Activated CD4-positive, alpha-beta T cell treated with anti-CD3 and anti-CD28 coated beads, Interleukin-2, amount 50 U/mL, for 4 hours (primary cell): ENCODE data around the gene PGLYRP2.
A peak's percentile ranks its signal among the peaks of the same experiment; 100 is the strongest.

Experiments used
- DNase-seq, 2 experiments: peaks; one replicate each; pipeline ENCODE4 v3.0.0-alpha.2; 2020

The PGLYRP2 gene

DNA sequence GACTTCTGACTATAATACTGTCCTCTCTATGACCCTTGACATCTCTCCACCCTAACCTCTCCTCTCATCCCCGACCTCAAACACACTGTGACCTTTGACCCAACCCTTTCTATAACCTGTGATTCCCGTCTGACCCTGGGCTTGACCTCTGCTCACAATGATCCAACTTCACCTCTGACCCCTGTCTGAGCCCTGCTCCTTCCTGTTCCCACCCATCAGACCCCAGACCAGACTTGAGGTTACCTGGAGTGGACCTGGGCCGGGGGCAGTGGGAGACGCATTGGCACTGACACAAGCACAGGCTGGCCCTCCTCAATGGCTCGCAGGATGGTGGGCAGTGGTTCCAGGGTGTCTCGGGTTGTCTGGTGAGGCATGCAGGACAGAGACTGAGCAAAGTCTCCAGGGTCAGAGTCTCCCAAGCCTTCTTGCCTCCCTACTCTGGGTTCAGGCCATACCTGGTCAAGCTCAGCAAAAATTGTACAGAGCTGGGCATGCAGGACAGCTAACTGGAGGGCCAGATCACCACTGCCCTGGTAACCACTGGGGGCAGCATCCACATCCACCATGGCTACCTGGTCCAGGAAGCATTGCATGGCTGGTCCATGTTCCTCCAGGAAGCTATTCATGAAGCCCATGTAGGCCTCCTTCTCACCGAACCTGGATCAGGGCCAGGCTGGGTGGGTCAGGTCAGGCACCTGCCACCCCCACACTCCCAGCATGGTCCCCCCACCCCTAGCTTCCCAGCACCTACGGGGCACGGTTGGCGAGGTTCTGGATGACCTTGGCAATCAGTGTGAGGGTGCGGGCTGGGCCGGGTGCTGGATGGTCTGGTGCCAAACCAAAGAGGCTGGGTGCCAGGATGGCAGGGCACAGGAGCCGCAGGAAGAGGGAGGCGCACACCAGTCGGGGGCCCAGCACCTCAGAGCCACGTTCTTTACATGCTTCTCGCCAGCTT lies 25.1 kb downstream of the PGLYRP2 start:
- no peak for DNase-seq

GRCh38 chr19:15453091-15453578 lies 26.2 kb downstream of the PGLYRP2 start:
- DNase-seq = no peak

DNA sequence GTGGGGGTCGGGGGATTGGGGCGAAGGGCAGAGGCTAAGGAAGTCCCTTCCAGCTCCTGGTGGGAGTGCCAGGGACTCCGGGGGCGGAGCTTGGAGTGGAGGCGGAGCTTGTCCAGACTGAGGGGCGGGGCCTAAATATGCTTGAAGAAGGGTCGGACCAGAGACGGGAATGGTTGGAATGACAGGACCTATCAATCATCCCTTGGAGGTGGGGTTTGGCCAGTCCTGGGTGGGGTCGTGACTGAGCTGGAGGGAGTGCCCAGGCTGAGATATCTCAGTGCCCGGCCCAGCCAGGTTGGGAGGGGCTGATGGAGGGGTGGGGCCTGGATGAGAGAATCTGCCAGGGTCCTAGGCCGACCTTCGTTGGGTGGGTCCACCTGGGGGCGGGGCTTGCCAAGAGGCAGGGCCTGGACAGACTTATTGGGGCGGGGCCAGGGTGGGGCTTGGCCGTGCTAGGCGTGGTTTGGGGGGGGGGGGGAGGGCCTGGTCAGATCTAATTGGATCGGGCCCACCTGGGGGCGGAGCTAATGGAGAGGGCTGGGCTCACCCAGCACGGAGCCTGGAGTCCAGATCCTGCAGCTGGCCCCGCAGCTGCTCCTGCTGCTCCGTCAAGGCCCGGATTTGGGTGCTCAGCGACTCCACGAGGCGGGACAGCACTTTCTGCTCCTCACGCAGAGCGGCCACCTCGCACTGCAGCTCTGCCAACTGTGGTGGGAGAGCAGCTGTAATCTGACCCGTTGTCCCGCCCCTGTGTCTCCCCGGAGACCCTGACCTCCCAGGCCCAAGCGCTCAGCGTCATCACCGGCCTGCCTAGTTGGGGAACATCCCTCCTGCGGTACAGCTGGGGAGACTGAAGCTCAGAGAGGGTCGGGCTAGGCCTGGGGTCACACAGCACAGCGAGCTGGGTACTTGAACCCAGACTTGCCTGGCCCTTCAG lies 26.9 kb downstream of the PGLYRP2 start:
- no peak for DNase-seq

GRCh38 chr19:15450528-15450890 lies 28.8 kb downstream of the PGLYRP2 start:
- no peak for DNase-seq

DNA sequence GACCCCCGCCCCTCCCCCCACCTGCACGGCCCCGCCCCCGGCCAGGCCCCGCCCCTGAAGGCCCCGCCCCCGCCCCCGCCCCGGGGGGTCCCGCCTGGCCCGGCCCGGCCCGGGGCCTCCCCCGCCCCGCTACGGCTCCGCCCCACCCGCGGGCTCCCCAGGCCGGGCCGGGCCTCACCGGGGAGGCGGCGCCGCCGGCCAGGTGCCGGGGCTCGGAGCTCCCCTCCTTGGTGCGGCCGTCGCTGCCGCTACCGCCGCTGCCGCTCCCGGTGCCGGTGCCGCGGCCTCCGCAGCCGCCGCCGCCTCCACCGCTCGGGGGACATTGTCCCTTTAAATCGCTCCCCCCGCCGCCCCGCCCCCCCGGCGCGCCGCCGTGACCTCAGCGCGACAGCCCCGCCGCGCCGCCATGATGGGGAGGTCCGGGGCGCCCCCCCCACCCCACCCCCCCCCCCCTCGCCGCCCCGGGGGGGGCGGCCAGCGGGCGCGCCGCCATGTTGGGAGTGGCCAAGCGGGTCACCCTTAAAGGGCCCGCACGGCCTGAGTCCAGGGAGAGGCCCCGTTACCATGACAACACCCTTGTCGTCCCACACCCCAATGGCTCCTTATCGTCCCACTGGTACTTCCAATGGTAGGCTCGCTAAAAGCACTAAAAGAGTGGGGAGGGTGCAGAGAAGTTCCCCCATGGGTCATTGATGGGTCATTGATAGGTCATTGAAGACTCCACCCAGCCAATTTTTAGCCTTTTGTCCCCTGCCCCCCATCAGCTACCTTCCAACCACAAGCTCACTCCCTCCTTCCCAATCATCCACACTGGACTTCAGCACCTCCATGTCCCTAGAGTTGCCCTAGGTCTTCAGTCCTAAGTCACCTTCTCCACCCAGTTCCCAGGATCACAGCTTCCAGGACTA lies 29.4 kb downstream of the PGLYRP2 start, which contains the start of gene WIZ:
Gene WIZ, minus strand, starts transcription at position 337 of the 908 bp plus-strand sequence. CDS start 1,649 bp downstream, outside the sequence.
- peak; percentile 79 to 82 for DNase-seq

- DNase-seq = no peak
Observed at GRCh38 chr19:15448778-15449619, 30.3 kb downstream of the PGLYRP2 start.

DNA sequence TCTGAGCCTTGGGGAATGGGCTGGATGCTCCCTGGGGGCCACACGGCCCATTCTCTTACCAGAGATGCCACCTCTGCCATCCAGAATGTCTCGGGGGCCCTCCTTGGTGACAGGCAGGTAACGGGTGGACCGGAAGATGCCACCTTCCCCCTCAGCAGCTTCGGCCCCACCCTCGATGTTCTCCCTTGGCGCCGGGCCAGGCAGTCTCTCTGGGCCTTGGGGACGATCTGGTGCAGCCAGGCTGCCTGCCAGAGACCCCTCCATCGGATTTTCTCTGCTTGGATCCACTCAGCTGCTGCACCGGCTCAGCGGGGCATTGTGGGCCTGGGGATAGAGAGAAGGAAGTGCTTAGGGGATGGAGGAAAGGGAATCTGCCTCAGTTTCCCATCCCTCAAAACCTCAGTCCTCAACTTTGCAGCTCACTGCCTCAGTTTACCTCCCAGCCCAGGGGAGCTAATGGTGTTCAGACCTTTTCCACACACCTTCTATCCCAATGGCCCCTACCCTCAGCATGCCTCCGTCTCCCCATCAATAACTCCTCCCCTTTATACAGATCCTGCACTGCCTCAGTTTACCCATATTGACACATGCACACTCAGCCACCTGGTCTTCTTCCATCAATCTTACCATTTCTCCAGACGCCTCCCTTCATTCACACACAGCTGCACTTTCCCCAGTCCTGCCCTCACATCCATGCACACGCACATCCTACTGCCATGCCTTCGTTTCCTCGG lies 31.1 kb downstream of the PGLYRP2 start:
- DNase-seq = no peak

GRCh38 chr19:15447057-15447456 lies 32.2 kb downstream of the PGLYRP2 start:
- no peak for DNase-seq

DNA sequence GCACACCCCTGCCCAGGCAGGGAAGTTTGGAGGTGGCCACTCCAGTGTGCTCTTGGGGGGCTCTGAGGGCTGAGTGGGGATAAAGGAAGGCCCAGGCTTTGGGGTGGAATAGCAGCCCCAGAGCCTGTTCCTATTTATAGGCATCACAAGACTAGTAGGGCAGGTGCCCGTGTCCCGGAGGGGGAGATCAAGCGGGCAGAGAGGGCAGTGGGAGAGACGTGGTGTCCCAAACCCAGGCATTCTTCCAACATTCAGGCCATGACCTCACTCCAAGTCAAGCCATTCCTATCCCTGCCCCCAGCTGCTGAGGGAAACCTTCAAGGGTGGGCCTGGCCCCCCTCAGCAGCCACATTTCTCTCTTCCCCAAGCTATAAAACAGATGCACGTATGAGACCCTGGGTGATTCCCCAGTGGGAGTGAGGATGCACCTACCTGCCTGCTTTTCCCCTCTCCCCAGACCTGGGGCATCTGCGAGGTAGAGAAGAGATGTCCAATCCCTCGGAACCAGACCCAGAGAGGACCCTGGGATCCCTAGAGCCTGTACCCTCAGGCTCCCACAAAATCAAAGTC lies 33.4 kb downstream of the PGLYRP2 start:
- no peak for DNase-seq

DNA sequence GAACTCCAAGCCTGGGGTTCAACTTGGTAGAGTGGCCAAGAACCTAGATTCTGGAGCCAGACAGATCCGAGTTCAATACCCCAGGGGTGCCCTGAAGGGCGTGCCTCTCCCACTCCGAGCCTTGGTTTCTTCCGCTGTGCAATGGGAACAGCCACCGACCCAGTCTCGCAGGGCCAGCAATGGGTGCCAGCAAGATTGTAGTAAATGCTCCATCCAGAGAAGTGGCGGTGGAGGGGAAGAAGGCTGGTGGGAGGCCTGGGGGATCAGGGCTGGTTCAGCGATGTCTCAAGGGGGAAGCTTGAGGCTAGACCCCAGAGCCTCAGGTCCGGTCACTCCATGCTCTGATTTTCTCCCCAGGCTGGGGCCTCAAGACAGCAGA lies 34.1 kb downstream of the PGLYRP2 start:
- DNase-seq = no peak

GRCh38 chr19:15444505-15445226 lies 34.6 kb downstream of the PGLYRP2 start:
- DNase-seq = no peak

GRCh38 chr19:15443838-15444237 lies 35.5 kb downstream of the PGLYRP2 start:
- no peak for DNase-seq

- no peak for DNase-seq
Observed at GRCh38 chr19:15443325-15443724, 36.0 kb downstream of the PGLYRP2 start.

DNA sequence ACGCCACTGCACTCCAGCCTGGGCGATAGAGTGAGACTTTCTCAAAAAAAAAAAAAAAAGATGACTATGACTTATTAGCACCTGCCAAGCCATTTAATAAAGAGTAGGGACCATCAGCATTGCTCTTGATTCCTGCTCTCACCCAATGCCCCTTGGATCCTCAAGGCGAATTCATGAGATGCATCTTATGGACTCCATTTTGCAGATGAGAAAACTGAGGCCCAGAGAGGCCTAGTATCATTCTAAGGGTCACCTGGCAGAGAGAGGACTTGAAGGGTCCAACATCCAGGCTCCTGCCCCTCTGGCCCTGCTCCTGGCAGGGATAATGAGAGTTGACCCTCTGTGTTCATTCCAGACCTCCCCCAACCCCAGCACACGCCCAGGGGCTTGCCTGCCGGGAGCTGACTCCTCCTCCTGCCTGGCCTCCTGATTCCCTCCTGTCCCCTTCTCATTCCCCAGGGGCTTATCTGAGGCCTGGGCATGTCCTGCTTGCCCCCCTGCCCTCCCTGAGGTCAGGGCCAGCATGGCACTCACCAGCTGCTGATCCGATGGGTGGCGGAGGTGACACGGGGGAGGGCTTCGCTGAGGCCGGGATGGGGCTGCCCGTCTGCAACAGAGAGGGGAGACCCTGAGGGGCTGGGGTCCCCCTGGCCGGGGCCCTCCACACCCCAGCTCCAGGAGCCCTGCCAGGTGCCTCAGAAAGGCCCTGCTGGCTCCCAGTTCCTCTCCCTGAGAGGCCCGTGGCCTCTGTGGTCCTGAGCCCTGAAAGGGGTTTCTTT lies 37.0 kb downstream of the PGLYRP2 start:
- DNase-seq = no peak

GRCh38 chr19:15441317-15441716 lies 38.0 kb downstream of the PGLYRP2 start:
- DNase-seq = no peak

DNA sequence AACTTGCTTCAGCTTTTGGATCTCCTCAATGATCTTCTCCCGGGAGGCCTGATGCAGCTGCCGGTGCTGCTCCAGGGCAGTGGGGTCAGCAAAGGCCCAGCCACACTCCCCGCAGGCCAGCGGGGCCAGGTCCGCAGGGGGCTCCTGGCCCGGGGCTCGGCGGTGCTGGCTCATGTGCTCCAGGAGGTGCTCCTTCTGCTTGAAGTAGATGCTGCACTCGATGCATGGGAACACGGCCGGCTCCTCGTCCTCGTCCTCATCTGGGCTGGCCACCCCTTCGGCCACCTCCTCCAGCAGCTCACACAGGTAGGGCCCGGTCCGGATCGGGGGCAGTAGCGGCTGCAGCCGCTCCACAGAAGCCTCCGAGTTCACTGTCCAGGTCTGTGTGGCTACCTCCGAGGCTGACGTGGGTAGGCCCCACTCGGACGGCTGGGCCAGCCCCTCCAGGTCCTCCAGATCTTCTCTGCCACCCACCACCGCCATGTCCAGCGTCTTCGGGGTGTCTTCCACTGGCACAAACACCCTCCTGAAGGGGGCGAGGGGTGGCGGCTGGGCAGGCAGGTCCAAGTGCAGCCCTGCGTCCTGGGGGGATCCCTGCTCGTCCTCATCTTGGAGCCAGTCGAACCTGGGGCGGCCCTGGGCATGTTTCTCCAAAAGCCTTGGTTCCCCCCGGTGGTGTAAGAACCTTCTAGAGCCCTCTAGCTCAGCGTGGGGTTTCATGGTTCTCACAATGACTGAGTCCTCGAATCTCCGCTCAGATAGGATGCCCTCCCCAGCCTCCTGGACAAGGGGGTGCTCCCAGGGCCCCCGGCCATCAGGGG lies 39.3 kb downstream of the PGLYRP2 start:
- no peak for DNase-seq

GRCh38 chr19:15439078-15439799 lies 40.1 kb downstream of the PGLYRP2 start:
- DNase-seq = no peak
